Muscle of leg (tissue), 11 donors: ENCODE results near the gene CHST15. TPM values are rescaled to one million over a fixed set of nuclear protein-coding genes. Genes with fewer than 3 reads are reported as not detected.

Source experiments
- DNase-seq: peaks from one replicate; pipeline ENCODE4 v3.0.0; 2013
- H3K27ac ChIP-seq: one replicate; pipeline ENCODE4 v1.5.1; 2013; ENCODE audit warnings: mild to moderate bottlenecking, low read length, control low read depth
- H3K27me3 ChIP-seq: one replicate; pipeline ENCODE4 v1.6.1; 2013; ENCODE audit warnings: low read length; ENCODE audit not compliant: control insufficient read depth, insufficient read depth
- H3K36me3 ChIP-seq: one replicate; pipeline ENCODE4 v1.6.1; 2013; ENCODE audit warnings: low read length; ENCODE audit not compliant: control insufficient read depth, insufficient read depth
- H3K4me1 ChIP-seq: one replicate; pipeline ENCODE4 v1.6.1; 2013; ENCODE audit warnings: low read length; ENCODE audit not compliant: control insufficient read depth, insufficient read depth
- H3K4me3 ChIP-seq: one replicate; pipeline ENCODE4 v1.5.1; 2013; ENCODE audit warnings: low read length, control low read depth
- H3K9me3 ChIP-seq: replicated peaks from 2 replicates; pipeline ENCODE4 v1.6.1; 2013; ENCODE audit warnings: low read depth, low read length; ENCODE audit not compliant: control insufficient read depth
- WGBS: methylation state at CpG from one replicate; pipeline ENCODE4 v1.1.5; 2013; ENCODE audit warnings: missing lambda C conversion rate; ENCODE audit not compliant: insufficient coverage; 5-methylcytosine and 5-hydroxymethylcytosine counted together
- polyA plus RNA-seq, 8 donors: library from polyadenylated mRNA; unstranded; fragments of 120-200 nt; gene quantifications; one replicate each; pipeline versions ENCODE4 v1.2.1 to v1.2.3, GENCODE V29; 2013; ENCODE audit warnings: inconsistent platforms in 1 of 8, low replicate concordance in 1 of 8; ENCODE audit not compliant: insufficient read length in 8 of 8, insufficient read depth in 1 of 8
- total RNA-seq: library from RNA; stranded (reverse); fragments of 120-200 nt; gene quantifications from one replicate; pipeline ENCODE4 v1.2.4, GENCODE V29; 2013

Gene CHST15
- total and polyA plus RNA-seq, 9 donors, result 10.6 to 19.7 (median 16.3) TPM

- Histone ChIP-seq H3K9me3 (no peaks in the 10 kb centered on the region), H3K4me3 (no peak overlapping the region), H3K4me1 (peaks cover 43% of the 10 kb centered on the region), H3K36me3 (peaks cover 18% of the 10 kb centered on the region), H3K27ac (peak overlapping the region; percentile 57), H3K27me3 (peaks cover under 1% of the 10 kb centered on the region)
- peak; percentile 89 for DNase-seq
- 20% methylated on average over 2 of the region's 8 CpGs for WGBS
Observed at GRCh38 chr10:124032087-124032935, 61.1 kb downstream of the CHST15 start.

- DNase-seq, result no peak
- H3K9me3 ChIP-seq, result no peaks in the 10 kb centered on the region
- peaks cover 6% of the 10 kb centered on the region for H3K36me3 ChIP-seq
- H3K27me3 ChIP-seq, result no peaks in the 10 kb centered on the region
- 89% methylated on average over 6 of the region's 15 CpGs for WGBS
- no peak overlapping the region for H3K4me3 ChIP-seq
- peaks cover 49% of the 10 kb centered on the region for H3K4me1 ChIP-seq
- H3K27ac ChIP-seq, result no peak overlapping the region
Observed at GRCh38 chr10:124030492-124031110, 62.8 kb downstream of the CHST15 start.

DNA sequence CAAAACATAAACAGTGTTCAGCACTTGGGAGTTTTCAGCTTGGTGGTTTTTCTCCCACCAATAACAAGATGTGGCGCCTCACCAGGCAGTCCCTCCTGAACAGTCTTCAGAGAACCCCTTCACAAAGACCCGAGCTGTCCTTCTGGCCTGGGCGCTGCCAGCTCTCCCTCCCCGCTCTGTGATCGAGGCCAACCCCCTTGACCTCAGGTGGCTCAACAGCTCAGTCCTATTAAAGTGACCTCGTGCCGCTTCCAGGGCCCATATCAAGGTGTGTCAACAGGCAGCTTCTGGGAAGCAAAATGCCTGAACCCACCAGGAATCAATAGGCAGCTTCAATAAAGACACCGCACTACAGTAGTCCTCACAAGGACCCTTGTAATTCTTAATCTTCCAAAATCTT is 63.3 kb downstream of the CHST15 start:
- peaks cover 52% of the 10 kb centered on the region for H3K4me1 ChIP-seq

GRCh38 chr10:124029559-124029958 is 63.8 kb downstream of the CHST15 start:
- DNase-seq, result no peak
- Histone ChIP-seq H3K4me3 (no peak overlapping the region), H3K27ac (no peak overlapping the region), H3K4me1 (peaks cover 52% of the 10 kb centered on the region), H3K9me3 (no peaks in the 10 kb centered on the region), H3K36me3 (peaks cover 6% of the 10 kb centered on the region), H3K27me3 (no peaks in the 10 kb centered on the region)
- WGBS, result 92% methylated on average over 12 of the region's 12 CpGs

More for the DNA sequence above, 63.3 kb downstream of the CHST15 start:
- H3K27me3 ChIP-seq, result no peaks in the 10 kb centered on the region
- H3K27ac ChIP-seq, result no peak overlapping the region
- H3K36me3 ChIP-seq, result peaks cover 6% of the 10 kb centered on the region
- H3K9me3 ChIP-seq, result no peaks in the 10 kb centered on the region
- no peak overlapping the region for H3K4me3 ChIP-seq
- 83% methylated on average over 7 of the region's 8 CpGs for WGBS
- no peak for DNase-seq

DNA sequence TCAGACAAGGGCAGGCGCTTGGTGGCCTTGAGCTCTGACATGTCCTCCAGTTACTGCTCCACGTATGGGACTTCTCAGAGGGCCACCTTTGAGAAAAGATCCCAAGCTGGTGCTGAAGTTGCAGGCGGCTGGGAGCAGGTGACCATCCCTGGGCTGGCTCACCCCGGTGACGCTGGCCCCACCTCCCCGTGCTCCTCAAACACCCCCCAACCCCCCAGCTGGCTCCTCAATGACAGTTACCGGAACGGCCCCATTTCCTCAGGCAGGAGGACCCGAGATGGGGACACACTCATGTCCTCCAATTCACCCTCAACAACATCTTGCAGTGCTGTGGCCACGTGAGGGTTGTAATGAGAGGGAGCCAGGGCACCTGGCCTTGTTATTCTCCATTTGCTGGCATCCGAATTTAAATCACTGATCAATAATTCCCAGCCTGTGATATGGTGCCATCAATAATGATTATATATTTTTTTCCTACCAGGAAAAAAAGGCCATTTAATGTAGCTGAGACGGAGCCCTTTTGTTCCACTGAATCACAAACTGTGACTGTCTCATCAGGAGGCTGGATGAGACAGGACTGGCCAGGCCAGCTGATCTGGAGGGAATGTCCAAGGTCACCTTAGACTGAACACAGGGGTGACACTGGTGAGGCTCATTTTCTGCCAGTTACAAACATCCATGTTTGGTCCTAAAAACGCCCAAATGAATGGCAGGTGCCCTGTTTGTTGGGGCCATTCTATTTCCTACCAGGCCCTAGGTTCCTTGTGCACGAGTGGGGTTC is 64.5 kb downstream of the CHST15 start:
- no peaks in the 10 kb centered on the region for H3K9me3 ChIP-seq
- H3K4me3 ChIP-seq, result no peak overlapping the region
- H3K27me3 ChIP-seq, result no peaks in the 10 kb centered on the region
- 84% methylated on average over 8 of the region's 14 CpGs for WGBS
- no peak overlapping the region for H3K27ac ChIP-seq
- peaks cover 45% of the 10 kb centered on the region for H3K4me1 ChIP-seq
- no peak for DNase-seq
- peaks cover 6% of the 10 kb centered on the region for H3K36me3 ChIP-seq

DNA sequence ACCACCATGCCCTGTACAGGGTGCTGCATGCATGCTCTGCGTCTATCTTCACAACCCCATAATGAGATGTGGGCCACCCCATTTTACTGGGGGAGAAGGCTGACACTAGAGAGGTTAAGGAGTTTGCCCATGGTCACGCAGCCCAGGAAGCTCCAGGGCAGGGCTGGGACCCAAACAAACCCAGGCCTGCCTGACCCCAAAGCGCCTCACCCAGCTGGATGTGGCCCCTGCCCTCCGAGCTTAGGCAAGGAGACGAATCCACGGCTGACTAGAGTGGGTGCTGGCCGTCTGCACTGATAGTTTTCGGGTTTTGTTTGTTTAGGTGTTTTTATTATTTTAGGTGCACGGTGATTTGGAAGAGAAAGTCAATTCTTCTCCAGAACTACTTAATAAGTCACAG is 65.7 kb downstream of the CHST15 start:
- Histone ChIP-seq H3K4me1 (peaks cover 34% of the 10 kb centered on the region), H3K36me3 (peaks cover 6% of the 10 kb centered on the region), H3K27ac (peak overlapping the region; percentile 81), H3K4me3 (no peak overlapping the region), H3K27me3 (no peaks in the 10 kb centered on the region), H3K9me3 (no peaks in the 10 kb centered on the region)
- WGBS, result 89% methylated on average over 1 of the region's 9 CpGs
- no peak for DNase-seq

- Histone ChIP-seq H3K4me1 (peaks cover 34% of the 10 kb centered on the region), H3K9me3 (no peaks in the 10 kb centered on the region), H3K36me3 (peaks cover 6% of the 10 kb centered on the region), H3K27me3 (no peaks in the 10 kb centered on the region), H3K27ac (peak overlapping the region; percentile 81), H3K4me3 (no peak overlapping the region)
- DNase-seq, result peak; percentile 91
- WGBS, result 31% methylated on average over 9 of the region's 12 CpGs
Observed at GRCh38 chr10:124027031-124027611, 66.3 kb downstream of the CHST15 start.

GRCh38 chr10:124026589-124026939 is 66.8 kb downstream of the CHST15 start:
- Histone ChIP-seq H3K36me3 (peaks cover 6% of the 10 kb centered on the region), H3K4me3 (no peak overlapping the region), H3K27me3 (no peaks in the 10 kb centered on the region), H3K4me1 (peaks cover 32% of the 10 kb centered on the region), H3K27ac (peak overlapping the region; percentile 47), H3K9me3 (no peaks in the 10 kb centered on the region)
- no peak for DNase-seq
- WGBS, result 60% methylated on average over 10 of the region's 10 CpGs

GRCh38 chr10:124025660-124026588 is 67.5 kb downstream of the CHST15 start:
- WGBS, result 78% methylated on average over 3 of the region's 13 CpGs
- no peak overlapping the region for H3K27ac ChIP-seq
- H3K36me3 ChIP-seq, result peaks cover 3% of the 10 kb centered on the region
- no peaks in the 10 kb centered on the region for H3K27me3 ChIP-seq
- no peak overlapping the region for H3K4me3 ChIP-seq
- no peaks in the 10 kb centered on the region for H3K9me3 ChIP-seq
- H3K4me1 ChIP-seq, result peaks cover 33% of the 10 kb centered on the region
- peak; percentile 38 for DNase-seq
